ENCODE results near the gene STK38L.

GRCh38 chr12:27342536-27342935, 98.5 kb downstream of the STK38L start:
- TF ChIP-seq CTCF (IDR thresholded peaks at IDR 0.05) (no peak), POLR2A (IDR thresholded peaks at IDR 0.05) (no peak)

Data from testis (tissue), 2 donors.